Stimulated activated CD4-positive, alpha-beta T cell treated with anti-CD3 and anti-CD28 coated beads, Interleukin-4, amount 100 ng/mL, for 1 hour (primary cell): ENCODE measurements around the gene DEPDC5.

Experiments used
- DNase-seq: peaks from one replicate; pipeline ENCODE4 v3.0.0-alpha.2; 2020

DEPDC5 gene

GRCh38 chr22:31896472-31896871 is 142.7 kb downstream of the DEPDC5 start:
- DNase-seq = no peak

- DNase-seq = no peak
These were observed 144.3 kb downstream of the DEPDC5 start for GRCh38 chr22:31897842-31898805.

DNA sequence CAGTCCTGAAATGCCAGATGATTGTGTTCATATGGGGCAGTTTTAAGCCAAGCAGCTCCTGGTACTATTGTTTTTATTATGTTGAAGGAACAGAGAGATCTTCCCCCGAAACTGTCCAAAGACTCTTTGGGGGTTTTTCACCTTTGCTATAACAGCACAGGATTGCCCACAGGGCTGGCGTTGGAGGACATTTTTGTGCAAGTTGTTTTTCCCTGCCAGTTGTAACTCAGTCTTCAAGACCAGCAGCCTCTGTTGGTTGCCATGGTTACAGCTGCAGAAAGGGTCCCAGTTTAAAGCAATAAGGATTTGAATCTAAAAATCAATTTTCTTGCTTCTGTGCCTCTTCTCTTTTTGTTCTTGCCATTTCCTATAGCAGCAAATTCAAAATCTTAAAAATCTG is 145.1 kb downstream of the DEPDC5 start:
- no peak for DNase-seq

DNA sequence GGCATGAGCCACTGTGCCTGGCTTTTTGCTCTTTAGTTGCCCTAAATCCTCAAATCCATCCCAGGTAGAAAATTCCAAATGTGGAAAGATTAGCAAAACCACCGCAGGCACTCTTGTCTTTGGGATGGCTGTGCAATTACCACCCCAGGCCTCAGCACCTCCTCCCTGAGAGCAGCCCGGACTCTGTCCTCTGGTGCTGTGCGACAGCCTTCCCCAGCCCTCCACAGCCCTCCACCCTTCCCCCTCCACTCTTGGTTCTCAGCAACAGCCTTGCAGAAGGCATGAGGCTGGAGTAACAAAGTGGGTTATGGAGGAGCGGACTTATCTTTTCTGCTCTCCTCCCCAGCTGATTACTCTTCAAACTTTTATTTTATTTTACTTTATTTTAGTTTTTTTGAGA is 145.8 kb downstream of the DEPDC5 start:
- DNase-seq = no peak

DNA sequence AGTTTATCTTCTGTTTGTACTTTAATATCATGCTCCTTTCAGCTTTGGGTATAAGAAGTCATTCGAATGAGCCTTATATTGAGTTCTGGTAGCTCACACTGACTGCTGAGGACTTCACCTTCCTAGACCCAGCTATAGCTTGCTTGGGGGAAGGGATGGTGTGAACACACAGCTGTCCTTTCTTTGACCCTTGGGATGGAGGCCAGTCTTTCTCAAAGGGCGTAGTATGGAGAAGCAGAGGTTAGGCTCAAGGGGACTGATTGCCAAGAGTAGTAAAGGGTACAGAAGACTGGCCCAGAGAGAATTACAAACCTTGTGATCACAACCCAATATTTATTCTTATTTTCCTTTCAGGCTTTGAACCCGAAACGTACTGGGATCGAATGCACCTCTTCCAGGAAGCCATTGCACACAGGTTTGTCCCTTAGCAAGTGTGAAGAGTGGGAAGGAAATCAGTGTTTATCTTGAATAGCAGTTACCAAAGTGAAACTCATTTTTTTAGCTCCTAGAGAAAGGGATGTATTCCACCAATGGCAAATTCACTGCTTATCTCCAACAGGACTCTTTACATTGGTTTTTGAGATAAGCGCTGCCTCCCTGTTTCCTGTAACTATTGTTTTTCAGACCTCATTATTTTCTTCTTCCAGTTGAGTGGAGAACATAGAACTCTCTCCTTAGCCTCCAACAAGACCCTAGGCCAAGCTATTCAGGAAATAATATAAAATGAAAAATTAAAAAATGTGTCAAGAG is 147.7 kb downstream of the DEPDC5 start:
- DNase-seq = no peak

GRCh38 chr22:31904651-31905050 is 150.8 kb downstream of the DEPDC5 start:
- no peak for DNase-seq

DNA sequence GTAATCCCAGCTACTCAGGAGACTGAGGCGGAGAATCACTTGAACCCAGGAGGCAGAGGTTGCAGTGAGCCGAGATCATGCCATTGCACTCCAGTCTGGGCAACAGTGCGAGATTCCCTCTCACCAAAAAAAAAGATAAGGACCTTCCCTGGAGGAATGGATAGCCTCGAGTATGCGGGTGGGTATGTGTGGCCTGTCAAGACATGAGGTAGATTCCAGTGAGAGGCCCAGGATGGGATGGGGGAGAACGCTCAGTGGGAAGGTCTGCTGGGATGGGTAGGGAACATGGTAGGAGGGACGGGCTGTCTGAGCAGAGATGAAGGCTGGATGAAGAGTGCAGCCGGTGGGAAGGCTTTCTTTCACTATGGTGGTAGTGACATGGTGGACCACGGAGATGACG is 151.5 kb downstream of the DEPDC5 start:
- no peak for DNase-seq

DNA sequence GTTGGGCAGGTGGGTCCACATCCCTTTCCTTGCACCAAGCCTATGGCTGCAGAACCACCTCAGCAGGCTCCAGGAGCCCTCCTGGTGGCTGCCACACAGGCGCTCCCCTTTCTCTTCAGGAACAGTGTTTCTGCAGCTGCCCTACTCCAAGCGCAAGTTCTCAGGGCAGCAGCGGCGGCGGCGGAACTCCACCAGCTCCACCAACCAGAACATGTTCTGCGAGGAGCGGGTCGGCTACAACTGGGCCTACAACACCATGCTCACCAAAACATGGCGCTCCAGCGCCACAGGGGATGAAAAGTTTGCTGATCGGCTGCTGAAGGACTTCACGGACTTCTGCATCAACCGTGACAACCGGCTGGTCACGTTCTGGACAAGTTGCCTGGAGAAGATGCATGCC is 152.3 kb downstream of the DEPDC5 start:
- no peak for DNase-seq

- no peak for DNase-seq
These were observed 152.8 kb downstream of the DEPDC5 start for GRCh38 chr22:31906569-31906968.

GRCh38 chr22:31909977-31910376 is 156.2 kb downstream of the DEPDC5 start:
- DNase-seq = no peak

DNA sequence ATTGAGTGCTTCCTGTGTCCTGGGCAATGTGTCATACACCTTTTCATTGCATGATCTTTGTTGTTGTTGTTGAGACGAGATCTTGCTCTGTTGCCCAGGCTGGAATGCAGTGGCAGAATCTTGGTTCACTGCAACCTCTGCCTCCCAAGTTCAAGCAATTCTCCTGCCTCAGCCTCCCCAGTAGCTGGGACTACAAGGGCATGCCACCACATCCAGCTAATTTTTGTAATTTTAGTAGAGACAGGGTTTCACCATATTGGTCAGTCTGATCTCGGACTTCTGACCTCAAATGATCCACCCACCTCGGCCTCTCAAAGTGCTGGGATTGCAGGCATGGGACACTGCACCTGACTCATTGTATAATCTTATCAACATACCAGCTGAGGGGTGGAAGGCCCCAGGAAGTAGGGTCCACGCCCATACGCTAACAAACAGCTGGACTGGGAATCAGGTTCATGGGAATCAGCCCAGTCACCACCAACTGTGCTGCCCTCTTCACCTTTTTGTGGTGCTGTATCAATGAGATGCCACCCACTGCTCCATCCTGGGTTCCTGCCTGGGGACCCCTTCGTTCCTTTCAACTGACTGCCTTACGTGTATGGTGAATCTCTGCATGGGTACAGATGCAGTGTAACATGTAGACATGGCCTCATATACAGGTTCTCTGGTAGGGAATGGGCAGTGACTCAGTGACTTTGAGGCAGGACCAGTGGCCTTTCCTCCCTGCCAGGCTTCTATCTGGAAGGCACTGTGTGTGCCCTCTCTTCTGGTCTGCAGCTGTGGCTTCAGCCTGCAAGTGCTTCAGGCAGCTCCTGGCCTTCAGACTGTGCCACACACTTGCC is 158.0 kb downstream of the DEPDC5 start:
- DNase-seq = no peak

DNA sequence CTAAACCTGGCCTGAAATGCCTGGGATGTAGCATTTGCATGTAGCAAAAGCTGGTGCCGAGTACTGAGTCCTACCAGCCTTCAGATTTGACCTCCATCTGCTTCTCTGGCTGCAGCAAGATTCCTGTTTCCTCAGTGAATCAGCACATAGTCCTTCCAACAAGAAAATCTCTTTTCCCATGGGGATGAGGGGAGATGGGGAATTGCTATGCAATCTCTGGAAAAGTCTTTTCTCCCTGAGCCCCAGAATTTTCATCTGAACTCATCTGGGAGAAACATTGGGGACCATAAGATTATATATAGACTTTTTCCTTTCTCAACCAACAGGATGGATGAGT is 158.6 kb downstream of the DEPDC5 start:
- no peak for DNase-seq

- DNase-seq = no peak
These were observed 161.8 kb downstream of the DEPDC5 start for GRCh38 chr22:31915586-31915985.

DNA sequence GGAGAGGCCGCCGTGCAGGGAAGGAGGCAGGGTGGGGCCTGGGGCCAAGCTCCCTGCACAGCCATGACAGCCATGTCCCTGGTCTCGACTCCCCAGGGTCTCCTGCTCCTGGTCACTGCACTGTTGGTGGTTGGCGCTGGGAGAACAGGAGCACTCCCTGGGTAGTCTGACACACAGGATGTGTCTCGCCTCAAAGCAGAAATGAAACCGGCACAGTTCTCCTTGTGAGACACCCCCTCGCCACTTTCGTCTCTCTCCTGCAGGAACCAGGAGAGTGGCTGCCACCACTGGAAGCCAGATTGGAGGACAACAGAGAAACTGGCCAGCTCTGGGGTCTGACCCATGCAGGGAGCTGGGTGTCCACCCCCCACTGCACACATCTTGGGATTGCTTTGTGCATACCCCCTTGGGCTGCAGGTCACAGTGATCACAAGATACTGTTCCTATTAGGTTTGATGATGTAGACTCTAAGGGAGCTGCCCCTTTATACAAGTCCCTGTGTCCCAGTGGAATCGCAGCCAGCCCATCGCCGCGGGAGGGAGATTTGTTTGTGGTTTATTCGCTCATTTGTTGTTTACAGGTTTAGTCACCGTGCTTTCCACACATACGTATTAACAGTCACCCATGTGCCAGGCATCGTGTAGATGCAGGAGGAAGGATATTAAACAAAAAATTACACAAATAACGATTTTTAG is 163.6 kb downstream of the DEPDC5 start:
- DNase-seq = no peak

GRCh38 chr22:31919730-31920129 is 165.9 kb downstream of the DEPDC5 start:
- DNase-seq = no peak

DNA sequence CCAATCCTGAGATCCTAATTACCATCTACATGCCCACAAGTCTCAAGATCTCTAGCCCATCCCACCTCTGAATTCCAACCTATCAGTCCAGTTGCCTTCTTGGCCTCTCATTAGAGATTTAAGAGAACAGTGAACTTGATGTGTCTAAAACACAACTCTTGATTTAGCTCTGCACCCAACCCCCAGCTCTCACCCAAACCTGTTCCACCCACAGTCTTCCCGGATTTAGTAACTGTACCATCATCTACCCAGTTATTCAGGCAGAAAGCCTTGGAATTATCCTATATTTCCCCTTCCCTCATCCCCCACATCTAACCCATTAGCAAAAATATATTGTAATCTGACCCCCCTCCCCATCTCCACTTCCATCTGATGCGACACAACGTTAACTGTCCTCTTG is 166.5 kb downstream of the DEPDC5 start:
- no peak for DNase-seq

GRCh38 chr22:31921106-31921505 is 167.3 kb downstream of the DEPDC5 start:
- no peak for DNase-seq

DNA sequence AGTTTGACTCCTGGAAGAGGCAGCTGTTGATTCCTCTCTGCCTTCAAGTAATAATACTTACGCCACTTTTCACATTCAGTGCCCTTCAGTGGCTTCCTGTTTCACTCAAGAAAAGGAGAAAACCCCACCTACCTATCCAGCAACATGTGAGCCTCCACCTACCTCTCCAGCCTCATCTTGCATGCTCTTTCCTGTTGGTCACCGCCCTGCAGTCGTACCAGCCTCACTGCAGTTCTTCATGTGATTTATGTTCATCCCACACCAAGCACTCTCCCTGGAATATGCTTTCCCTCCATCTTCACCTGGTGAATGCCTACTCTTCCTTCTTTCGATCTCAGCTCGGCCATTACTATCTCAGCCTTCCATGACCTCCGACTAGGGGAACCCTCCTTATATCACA is 168.7 kb downstream of the DEPDC5 start:
- no peak for DNase-seq

GRCh38 chr22:31923136-31923535 is 169.3 kb downstream of the DEPDC5 start:
- DNase-seq = no peak

DNA sequence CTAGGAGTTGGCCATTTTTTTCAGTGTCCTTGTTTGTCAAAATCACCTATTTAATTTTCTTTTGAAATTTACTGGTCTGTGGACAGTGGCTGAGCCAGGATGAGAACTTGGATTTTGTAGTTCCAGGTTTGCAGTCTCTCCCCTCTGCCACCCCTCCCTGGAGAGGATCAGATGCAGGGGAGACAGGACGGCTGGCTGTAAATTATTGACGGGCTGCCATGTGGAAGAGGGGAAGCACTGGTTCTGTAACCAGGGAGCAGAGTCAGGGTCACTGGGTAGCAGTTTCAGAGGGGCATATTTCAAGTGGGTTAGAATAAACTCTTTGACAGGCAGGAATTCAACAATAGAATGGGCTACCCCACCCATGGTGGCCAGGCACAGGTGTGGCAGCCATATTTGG is 169.9 kb downstream of the DEPDC5 start:
- no peak for DNase-seq

DNA sequence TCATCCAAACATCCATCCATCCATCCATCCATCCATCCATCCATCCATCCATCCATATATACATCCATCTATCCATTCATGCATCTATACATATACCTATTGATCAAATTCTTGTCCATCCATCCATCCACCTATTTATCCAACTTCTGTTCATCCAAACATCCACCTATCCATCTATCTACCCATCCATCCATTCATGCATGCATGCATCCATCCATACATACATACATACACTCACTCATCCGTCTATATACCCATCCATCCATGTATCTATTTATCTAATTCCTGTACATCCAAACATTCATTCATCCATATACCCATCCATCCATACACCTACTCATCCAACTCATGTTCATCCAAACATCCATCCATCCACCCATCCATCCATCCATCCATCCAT is 171.2 kb downstream of the DEPDC5 start:
- DNase-seq = no peak

- no peak for DNase-seq
These were observed 172.2 kb downstream of the DEPDC5 start for GRCh38 chr22:31926024-31926423.

DNA sequence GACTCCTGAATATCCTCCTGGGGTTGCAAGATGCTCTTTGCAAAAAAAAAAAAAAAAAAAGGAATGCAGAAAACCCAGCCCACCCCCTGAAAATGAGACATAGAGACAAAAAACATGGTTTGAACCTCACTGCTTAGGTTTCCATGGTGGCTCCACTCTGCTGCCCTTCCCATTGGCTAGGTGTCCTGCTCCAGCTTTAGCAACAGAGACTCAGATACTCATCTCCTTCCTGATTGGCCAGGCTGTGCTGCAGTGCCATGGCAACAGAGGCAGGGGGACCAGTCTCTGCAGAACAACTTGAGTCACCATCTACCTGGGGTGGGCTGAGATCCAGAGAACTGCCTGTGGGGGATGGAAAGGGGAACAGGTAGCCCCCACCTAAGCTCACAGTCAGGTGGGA is 173.2 kb downstream of the DEPDC5 start:
- no peak for DNase-seq
